Measurements from ENCODE around the gene NXPE3.
"Not testable (repeated sequence)": the region's sequence is repeated elsewhere in the genome, so short reads cannot be mapped to it uniquely, and the experiment has no call there.

The NXPE3 gene

GRCh38 chr3:101853982-101854381 lies 75.0 kb downstream of the NXPE3 start:
- no peak for DNase-seq

GRCh38 chr3:101854608-101855304 lies 75.7 kb downstream of the NXPE3 start:
- no peak for DNase-seq

- DNase-seq = no peak
Observed at GRCh38 chr3:101857301-101857741, 78.3 kb downstream of the NXPE3 start.

- no peak for DNase-seq
Observed at GRCh38 chr3:101858464-101859030, 79.5 kb downstream of the NXPE3 start.

- no peak for DNase-seq
Observed at GRCh38 chr3:101859882-101860448, 81.0 kb downstream of the NXPE3 start.

GRCh38 chr3:101861212-101861788 lies 82.3 kb downstream of the NXPE3 start:
- DNase-seq = no peak

GRCh38 chr3:101861789-101862415 lies 82.9 kb downstream of the NXPE3 start:
- DNase-seq = no peak

GRCh38 chr3:101862416-101863165 lies 83.6 kb downstream of the NXPE3 start:
- no peak for DNase-seq

GRCh38 chr3:101864926-101865325 lies 85.9 kb downstream of the NXPE3 start:
- DNase-seq = not testable (repeated sequence)

- DNase-seq = no peak
Observed at GRCh38 chr3:101865751-101866509, 86.9 kb downstream of the NXPE3 start.

GRCh38 chr3:101867511-101867910 lies 88.5 kb downstream of the NXPE3 start:
- no peak for DNase-seq

GRCh38 chr3:101867996-101868395 lies 89.0 kb downstream of the NXPE3 start:
- no peak for DNase-seq

- DNase-seq = no peak
Observed at GRCh38 chr3:101868534-101869464, 89.8 kb downstream of the NXPE3 start.

GRCh38 chr3:101870138-101870537 lies 91.1 kb downstream of the NXPE3 start:
- no peak for DNase-seq

- no peak for DNase-seq
Observed at GRCh38 chr3:101873619-101874018, 94.6 kb downstream of the NXPE3 start.

GRCh38 chr3:101876142-101876541 lies 97.1 kb downstream of the NXPE3 start:
- DNase-seq = no peak

Measured in NK-92 treated with Interleukin-12 subunit alpha and Interleukin-12 subunit beta, amount 100 ng/mL, for 24 hours (cell line).